GM21367 (cell line): ENCODE measurements around the gene IQSEC1.

Source experiments
- ATAC-seq: cut with Tn5 transposase; IDR thresholded peaks from one replicate; pipeline ENCODE4 v1.9.1; 2021; ENCODE audit not compliant: unreplicated experiment

The IQSEC1 gene

GRCh38 chr3:12916159-12916558 lies 157.1 kb downstream of the IQSEC1 start:
- peak; percentile 61 for ATAC-seq

GRCh38 chr3:12914088-12914487 lies 159.1 kb downstream of the IQSEC1 start:
- ATAC-seq = no peak

GRCh38 chr3:12911881-12912415 lies 161.3 kb downstream of the IQSEC1 start:
- ATAC-seq = no peak

- no peak for ATAC-seq
Observed at GRCh38 chr3:12910356-12911099, 162.7 kb downstream of the IQSEC1 start.

GRCh38 chr3:12909710-12910109 lies 163.5 kb downstream of the IQSEC1 start:
- no peak for ATAC-seq

- ATAC-seq = no peak
Observed at GRCh38 chr3:12908859-12909258, 164.4 kb downstream of the IQSEC1 start.

- no peak for ATAC-seq
Observed at GRCh38 chr3:12908136-12908730, 165.0 kb downstream of the IQSEC1 start.

GRCh38 chr3:12907729-12908128 lies 165.5 kb downstream of the IQSEC1 start:
- no peak for ATAC-seq

GRCh38 chr3:12907296-12907695 lies 165.9 kb downstream of the IQSEC1 start:
- no peak for ATAC-seq

- ATAC-seq = no peak
Observed at GRCh38 chr3:12906916-12907290, 166.3 kb downstream of the IQSEC1 start.

- no peak for ATAC-seq
Observed at GRCh38 chr3:12906141-12906915, 166.9 kb downstream of the IQSEC1 start.

GRCh38 chr3:12905316-12906071 lies 167.7 kb downstream of the IQSEC1 start:
- ATAC-seq = no peak

GRCh38 chr3:12904951-12905315 lies 168.3 kb downstream of the IQSEC1 start:
- no peak for ATAC-seq

GRCh38 chr3:12903881-12904280 lies 169.3 kb downstream of the IQSEC1 start:
- no peak for ATAC-seq

- no peak for ATAC-seq
Observed at GRCh38 chr3:12903000-12903800, 170.0 kb downstream of the IQSEC1 start.

- no peak for ATAC-seq
Observed at GRCh38 chr3:12902181-12902999, 170.8 kb downstream of the IQSEC1 start.

GRCh38 chr3:12901623-12902045 lies 171.6 kb downstream of the IQSEC1 start:
- ATAC-seq = no peak

GRCh38 chr3:12900885-12901411 lies 172.3 kb downstream of the IQSEC1 start:
- ATAC-seq = no peak
